HT-29 (cell line): ENCODE data around the gene CUEDC2. TPM values are rescaled to one million over a fixed set of nuclear protein-coding genes. Genes with fewer than 3 reads are reported as not detected.
A peak's percentile ranks its signal among the peaks of the same experiment; 100 is the strongest.

Experiments used
- small RNA-seq: library from RNA; depleted of rRNA; stranded (forward); fragments of <200 nt; gene quantifications from one replicate; pipeline ENCODE3, GENCODE V24; 2014
- total RNA-seq: library from RNA; depleted of rRNA; stranded (reverse); fragments of >200 nt; shearing (Covaris generic); gene quantifications from 2 replicates; pipeline ENCODE4 v1.2.3, GENCODE V29; 2014; rRNA removed

The CUEDC2 gene
- total RNA-seq, 1 experiment from 2014 or later: 37.0 TPM

Small RNA genes within 50 kb of the gene (small RNA-seq; reads per million reads assigned to genes)
- gene MIR146B: 3.6 reads per million, percentile 78 among the genes with 10 or more reads in this experiment

Other genes with a start within 250 kb of the CUEDC2 start
- gene ELOVL3, start 206.3 kb downstream of the CUEDC2 start, total RNA-seq: 0.15 and 0.16 TPM in 2 replicates
- not detected in 2 replicates for gene PITX3, start 191.1 kb downstream of the CUEDC2 start, total RNA-seq
- 28.6 and 32.5 TPM in 2 replicates for gene GBF1, start 187.0 kb downstream of the CUEDC2 start, total RNA-seq
- gene NFKB2, start 36.9 kb downstream of the CUEDC2 start, total RNA-seq: 27.5 and 38.4 TPM in 2 replicates
- gene PSD, start 13.8 kb downstream of the CUEDC2 start, total RNA-seq: 0.18 and 0.47 TPM in 2 replicates
- gene FBXL15, start 11.7 kb downstream of the CUEDC2 start, total RNA-seq: 25.5 and 49.5 TPM in 2 replicates
- gene C10orf95, start 19.0 kb upstream of the CUEDC2 start, total RNA-seq: 4.5 and 11.7 TPM in 2 replicates
- 65.8 and 66.2 TPM in 2 replicates for gene ACTR1A, start 70.1 kb upstream of the CUEDC2 start, total RNA-seq
- gene SUFU, start 71.4 kb upstream of the CUEDC2 start, total RNA-seq: 1.8 and 2.0 TPM in 2 replicates
- 81.2 and 82.3 TPM in 2 replicates for gene TRIM8, start 211.9 kb upstream of the CUEDC2 start, total RNA-seq